GM19397 (cell line): ENCODE measurements around the gene CEP135.
"Not testable (repeated sequence)": the region's sequence is repeated elsewhere in the genome, so short reads cannot be mapped to it uniquely, and the experiment has no call there.

ENCODE experiments used
- ATAC-seq: cut with Tn5 transposase; IDR thresholded peaks from one replicate; pipeline ENCODE4 v1.9.1; 2021; ENCODE audit warnings: mild to moderate bottlenecking, moderate library complexity; ENCODE audit not compliant: unreplicated experiment

The CEP135 gene

DNA sequence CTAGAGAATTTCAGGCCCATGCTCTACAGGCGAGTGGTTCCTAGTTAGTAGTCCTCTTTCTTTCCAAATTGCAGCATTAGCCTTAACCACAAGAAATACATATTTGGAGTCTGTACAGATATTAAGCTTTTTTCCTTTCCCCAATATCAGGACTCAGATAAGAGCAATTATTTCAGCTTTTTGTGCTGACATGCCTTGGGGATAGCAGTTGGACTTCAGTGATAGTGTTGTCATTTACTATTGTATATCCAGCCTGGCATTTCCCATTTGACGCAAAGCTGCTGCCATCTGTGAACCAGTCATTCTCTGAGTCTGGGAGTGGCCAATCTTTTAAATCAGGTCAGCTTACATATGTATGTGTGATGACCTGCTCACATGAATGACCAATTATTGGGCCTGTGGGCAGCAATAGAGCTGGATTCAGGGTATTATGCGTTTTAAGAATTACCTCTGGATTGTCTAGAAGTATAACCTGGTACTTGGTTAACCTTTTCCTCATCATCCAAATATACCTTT is 6.8 kb upstream of the CEP135 start:
- no peak for ATAC-seq

- peak; percentile 34 for ATAC-seq
Measured at GRCh38 chr4:55947254-55947882, 1.4 kb upstream of the CEP135 start.

DNA sequence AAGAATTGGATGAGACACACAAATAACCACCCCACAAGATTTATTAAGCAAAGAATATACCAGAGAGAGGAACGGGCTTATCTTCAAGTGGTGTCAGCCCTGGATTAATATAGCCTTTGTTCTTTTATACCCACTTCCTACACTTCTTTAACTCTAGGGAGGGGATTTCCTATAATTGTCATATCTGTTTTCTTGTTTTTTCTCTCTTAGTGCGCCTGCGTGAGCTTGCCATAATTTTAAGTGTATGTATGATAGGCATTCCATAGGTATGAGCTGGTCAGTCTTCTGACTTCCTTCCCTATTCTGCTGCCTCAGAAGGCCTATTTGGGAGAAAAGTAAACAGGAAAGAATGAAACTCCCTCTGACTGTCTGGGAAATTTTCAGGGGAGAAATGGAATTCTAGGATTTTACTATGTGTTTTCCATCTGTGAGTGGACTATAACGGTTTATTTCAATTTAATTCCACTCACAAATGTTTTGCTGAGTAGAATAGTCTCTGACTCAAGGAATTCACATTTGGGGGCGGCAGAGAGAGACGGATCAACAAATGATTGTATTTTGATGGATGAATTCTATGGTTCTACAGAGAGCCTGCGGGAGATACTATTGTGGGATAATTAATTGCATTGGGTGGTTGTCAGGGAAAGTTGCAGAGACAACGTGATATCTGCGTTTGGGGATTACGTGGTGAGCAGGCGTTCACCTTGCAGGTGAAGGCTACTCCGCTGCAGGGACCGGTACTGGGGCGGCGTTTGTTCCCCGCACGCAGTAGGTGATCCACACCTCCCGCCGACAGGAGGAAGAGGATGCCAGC is 626 bp upstream of the CEP135 start:
- ATAC-seq, result peak; percentile 1

DNA sequence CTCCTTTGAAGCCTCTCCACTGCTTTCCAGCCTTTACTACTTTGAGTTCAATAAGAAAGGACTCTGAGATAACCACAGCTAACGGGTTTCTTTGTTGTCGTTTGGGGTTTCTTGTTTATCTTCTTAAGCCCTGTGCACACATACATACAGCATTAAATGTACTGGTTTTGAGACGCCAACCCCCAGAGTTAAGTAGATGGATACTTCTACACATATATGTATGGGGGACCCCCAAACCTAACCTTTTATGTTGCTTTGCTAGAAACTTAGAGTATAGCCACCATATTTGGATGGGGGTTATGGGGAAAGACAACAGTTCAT is 697 bp downstream of the CEP135 start:
- ATAC-seq, result no peak

DNA sequence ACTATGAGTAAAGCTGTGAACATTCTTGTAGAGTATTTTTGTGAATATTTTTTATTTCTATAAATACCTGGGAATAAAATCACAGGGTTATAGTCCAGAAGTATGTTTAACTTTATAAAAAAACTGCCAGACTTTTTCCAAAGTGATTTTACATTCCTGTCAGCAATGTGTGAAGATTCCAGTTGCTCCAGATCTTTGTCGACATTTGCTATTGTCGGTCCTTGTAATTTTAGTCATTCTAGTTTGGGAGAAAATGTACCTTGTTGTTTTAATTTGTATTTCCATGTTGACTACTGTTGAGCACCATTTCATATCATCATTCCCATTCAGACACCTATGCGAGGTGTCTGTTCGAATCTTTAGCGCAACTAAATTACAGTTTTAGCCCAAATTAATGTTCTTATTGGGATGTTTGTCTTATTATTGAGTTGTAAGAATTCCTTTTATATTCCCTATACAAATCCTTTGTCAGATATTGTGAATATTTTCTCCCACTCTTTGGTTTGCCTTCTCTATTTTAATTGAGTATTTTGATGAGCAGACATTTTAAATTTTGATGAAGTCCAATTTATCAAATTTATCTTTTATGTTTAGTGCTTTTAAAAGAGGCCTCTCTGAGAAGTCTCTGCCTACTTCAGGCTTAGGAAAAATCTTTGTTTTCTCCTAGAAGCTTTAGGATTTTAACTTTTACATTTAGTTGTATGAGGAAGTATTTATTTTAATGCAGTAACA is 2.6 kb downstream of the CEP135 start:
- ATAC-seq, result no peak

- ATAC-seq, result no peak
Measured at GRCh38 chr4:55955710-55956109, 7.0 kb downstream of the CEP135 start.

DNA sequence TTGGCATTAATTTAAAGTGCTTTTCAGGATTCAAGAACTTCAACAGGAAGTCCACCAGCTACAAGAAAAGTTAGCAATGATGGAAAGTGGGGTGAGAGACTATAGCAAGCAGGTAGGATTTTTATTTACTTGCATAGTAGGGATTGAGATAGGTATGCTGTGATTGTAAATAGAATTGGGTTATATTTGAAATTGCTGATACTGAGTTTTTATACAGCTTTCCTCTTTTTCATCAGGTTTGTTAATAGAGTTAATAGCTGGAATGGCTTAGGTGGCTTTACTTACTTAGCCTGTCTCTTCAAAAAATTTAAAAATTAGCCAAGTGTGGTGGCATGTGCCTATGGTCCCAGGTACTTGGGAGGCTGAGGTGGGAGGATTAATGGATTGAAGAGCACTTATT is 10.9 kb downstream of the CEP135 start:
- ATAC-seq, result no peak

DNA sequence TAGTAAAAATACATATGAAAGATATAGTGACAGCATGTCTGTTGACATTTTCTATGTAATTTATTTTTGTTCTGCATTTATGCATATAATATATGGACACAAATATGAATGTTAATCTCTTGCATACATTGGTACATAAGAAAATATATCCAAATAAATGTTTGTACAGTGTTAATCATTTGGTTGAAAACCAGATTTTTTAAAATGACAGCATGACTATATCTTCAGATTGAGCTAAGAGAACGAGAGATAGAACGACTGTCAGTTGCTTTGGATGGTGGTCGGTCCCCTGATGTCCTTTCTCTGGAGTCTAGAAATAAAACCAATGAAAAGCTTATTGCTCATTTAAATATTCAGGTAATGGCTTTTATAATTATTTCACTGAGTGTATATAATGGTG is 15.3 kb downstream of the CEP135 start:
- no peak for ATAC-seq

DNA sequence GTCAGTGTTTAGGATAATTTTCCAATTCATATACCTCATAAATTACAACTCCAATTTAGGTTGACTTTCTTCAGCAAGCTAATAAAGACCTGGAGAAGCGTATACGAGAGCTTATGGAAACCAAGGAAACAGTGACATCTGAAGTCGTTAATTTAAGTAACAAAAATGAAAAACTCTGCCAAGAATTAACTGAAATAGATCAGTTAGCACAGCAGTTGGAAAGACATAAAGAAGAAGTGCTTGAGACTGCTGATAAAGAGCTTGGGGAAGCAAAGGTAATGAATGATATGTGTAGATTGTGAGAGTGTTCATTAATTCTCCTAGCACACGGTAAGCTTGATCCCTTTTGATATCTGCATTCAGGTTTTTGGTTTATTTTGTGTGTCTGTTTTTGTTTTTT is 16.8 kb downstream of the CEP135 start:
- ATAC-seq, result no peak

GRCh38 chr4:55966324-55966723 is 17.6 kb downstream of the CEP135 start:
- ATAC-seq, result not testable (repeated sequence)

DNA sequence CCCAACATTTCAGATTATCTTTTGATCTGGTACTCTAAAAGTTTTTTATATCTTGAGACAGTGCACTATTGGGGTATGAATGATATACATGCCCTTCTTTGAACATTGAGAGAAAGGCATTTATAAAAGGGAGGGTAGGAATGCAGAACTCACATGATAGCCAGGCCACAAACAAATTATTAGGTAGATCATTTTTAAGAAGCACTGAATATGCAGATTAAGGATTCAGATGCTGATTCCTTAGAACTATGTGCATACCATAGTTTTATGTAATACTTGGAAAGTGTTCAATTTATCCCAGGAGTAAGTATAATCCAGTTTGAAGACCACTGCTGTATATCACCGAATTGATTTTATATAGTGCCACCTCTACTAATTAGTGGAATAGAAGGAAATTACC is 18.6 kb downstream of the CEP135 start:
- no peak for ATAC-seq

DNA sequence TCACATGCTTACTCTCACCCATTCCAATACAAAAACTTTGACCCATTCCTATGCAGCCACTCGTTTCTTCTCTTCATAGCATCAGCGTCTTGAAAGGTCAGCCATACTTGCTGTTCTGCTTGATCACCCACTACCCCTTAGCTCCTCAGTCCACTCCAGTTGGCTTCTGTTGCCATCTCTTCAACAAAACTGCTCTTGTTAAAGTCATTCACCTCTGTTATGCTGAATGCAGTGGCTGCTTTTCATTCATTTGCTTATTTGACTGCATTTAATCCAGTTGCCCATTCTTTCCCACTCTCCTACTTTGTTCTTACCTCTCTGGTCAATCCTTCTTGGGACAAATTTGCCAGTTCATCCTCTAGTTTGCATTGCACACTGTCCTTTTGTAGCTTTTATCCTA is 24.9 kb downstream of the CEP135 start:
- no peak for ATAC-seq

- ATAC-seq, result no peak
Measured at GRCh38 chr4:55977811-55978210, 29.1 kb downstream of the CEP135 start.

- ATAC-seq, result peak; percentile 59
Measured at GRCh38 chr4:55979562-55979961, 30.8 kb downstream of the CEP135 start.

GRCh38 chr4:55980725-55981124 is 32.0 kb downstream of the CEP135 start:
- no peak for ATAC-seq

GRCh38 chr4:55982976-55983375 is 34.2 kb downstream of the CEP135 start:
- no peak for ATAC-seq

DNA sequence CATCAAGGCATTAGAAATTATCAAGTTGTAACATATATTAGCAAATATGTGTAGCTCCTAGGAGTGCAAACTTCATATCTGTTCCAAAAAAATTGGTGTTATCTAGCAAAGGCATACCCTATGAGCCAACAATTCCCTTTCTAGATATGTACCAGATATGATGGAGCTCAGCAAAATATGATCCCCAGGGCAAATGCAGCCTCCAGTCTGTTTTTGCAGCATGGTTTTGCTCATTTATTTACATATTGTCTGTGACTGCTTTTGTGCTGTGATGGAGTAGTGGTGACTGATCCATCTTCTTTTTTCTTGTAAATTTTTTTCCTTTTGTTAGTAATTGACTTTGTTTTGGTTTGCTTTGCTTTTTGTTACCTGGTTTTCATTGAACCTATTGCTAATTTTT is 41.0 kb downstream of the CEP135 start:
- ATAC-seq, result no peak

DNA sequence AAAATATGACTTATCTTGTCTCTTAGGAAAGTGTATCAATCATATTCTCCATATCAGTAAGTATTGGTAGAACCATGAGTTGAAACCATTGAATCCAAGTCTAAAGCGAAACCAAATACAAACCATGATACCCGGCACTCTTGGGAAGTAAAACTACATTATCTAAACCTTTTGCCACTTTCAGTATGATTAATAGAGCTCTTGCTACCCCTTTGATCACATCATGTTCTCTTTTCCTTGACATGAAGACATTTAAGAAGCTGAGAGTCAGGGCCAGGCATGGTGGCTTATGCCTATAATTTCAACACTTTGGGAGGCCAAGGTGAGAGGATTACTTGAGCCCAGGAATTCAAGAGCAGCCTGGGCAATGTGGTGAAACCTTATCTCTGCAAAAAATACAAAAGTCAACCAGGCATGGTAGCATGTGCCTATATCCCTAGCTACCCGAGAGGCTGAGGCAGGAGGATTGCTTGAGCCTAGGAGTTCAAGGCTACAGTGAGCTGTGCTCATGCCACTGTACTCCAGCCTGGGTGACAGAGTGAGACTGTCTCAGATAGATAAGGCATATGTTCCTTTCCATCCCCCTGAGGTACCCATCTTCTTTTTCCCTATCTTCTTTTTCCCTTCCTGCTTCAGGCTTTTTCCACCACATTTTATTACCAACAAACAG is 45.4 kb downstream of the CEP135 start:
- peak; percentile 55 for ATAC-seq

- ATAC-seq, result no peak
Measured at GRCh38 chr4:55996646-55997045, 47.9 kb downstream of the CEP135 start.

GRCh38 chr4:56003606-56004005 is 54.9 kb downstream of the CEP135 start:
- ATAC-seq, result no peak

- ATAC-seq, result no peak
Measured at GRCh38 chr4:56004235-56004634, 55.5 kb downstream of the CEP135 start.
